ENCODE measurements around the gene TMTC1.

TMTC1 gene

GRCh38 chr12:29771165-29771564 is 12.6 kb downstream of the TMTC1 start:
- TF ChIP-seq EZH2phosphoT487 (IDR thresholded peaks at IDR 0.05; ENCODE audit: low read depth) = no peak
- TF ChIP-seq, protein P1, sequence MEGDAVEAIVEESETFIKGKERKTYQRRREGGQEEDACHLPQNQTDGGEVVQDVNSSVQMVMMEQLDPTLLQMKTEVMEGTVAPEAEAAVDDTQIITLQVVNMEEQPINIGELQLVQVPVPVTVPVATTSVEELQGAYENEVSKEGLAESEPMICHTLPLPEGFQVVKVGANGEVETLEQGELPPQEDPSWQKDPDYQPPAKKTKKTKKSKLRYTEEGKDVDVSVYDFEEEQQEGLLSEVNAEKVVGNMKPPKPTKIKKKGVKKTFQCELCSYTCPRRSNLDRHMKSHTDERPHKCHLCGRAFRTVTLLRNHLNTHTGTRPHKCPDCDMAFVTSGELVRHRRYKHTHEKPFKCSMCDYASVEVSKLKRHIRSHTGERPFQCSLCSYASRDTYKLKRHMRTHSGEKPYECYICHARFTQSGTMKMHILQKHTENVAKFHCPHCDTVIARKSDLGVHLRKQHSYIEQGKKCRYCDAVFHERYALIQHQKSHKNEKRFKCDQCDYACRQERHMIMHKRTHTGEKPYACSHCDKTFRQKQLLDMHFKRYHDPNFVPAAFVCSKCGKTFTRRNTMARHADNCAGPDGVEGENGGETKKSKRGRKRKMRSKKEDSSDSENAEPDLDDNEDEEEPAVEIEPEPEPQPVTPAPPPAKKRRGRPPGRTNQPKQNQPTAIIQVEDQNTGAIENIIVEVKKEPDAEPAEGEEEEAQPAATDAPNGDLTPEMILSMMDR (IDR thresholded peaks at IDR 0.05; ENCODE audit: low read depth, low read length) = no peak
- peaks cover 12% of the 10 kb centered on the region for H3K4me1 ChIP-seq (ENCODE audit: low read length)
- no peaks in the 10 kb centered on the region for H3K36me3 ChIP-seq (replicated peaks; ENCODE audit: low read depth, low read length)
- no peaks in the 10 kb centered on the region for H3K79me2 ChIP-seq (ENCODE audit: low read length)
- H3K27ac ChIP-seq (ENCODE audit: low read length) = no peak overlapping the region
- no peak overlapping the region for H2AFZ ChIP-seq (ENCODE audit: low read depth, low read length)
- H3K27me3 ChIP-seq (ENCODE audit: low read depth, low read length) = no peaks in the 10 kb centered on the region
- H4K20me1 ChIP-seq (ENCODE audit: insufficient read depth, low read length) = no peaks in the 10 kb centered on the region
- peaks cover 13% of the 10 kb centered on the region; the same call in 1 of the 2 replicates for H3K9me3 ChIP-seq (ENCODE audit: insufficient read depth, low read length)
- H3K9ac ChIP-seq (ENCODE audit: low read length) = no peak overlapping the region
- no peak overlapping the region for H3K4me2 ChIP-seq (ENCODE audit: low read length)
- H3K4me3 ChIP-seq (ENCODE audit: low read length) = no peak overlapping the region

GRCh38 chr12:29769162-29769858 is 14.4 kb downstream of the TMTC1 start:
- H3K79me2 ChIP-seq (ENCODE audit: low read length) = no peaks in the 10 kb centered on the region
- no peak overlapping the region for H2AFZ ChIP-seq (ENCODE audit: low read depth, low read length)

DNA sequence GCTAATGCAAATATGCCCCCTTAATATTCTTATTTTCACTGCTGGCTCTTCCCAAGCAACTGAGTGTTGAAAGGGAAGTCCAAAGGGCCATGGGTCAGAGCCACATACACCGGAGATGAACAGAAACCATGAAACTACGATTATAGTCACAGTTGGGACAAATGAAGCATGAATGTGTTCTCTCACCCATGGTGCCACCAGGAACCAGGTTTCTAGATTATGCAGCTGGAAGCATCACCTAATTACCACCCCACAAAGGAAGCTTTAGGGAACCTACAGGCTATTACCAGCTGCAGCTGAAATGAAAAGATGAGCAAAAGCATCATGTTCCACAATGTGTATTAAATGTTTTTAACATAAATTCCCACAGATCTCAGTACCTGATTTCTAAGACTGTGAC is 15.4 kb downstream of the TMTC1 start:
- H3K9me3 ChIP-seq (ENCODE audit: insufficient read depth, low read length) = no peaks in the 10 kb centered on the region
- H3K27me3 ChIP-seq (ENCODE audit: low read depth, low read length) = no peaks in the 10 kb centered on the region
- peaks cover 12% of the 10 kb centered on the region for H3K4me1 ChIP-seq (ENCODE audit: low read length)
- no peak overlapping the region for H2AFZ ChIP-seq (ENCODE audit: low read depth, low read length)
- H3K9ac ChIP-seq (ENCODE audit: low read length) = no peak overlapping the region
- H3K4me2 ChIP-seq (ENCODE audit: low read length) = peak overlapping the region; percentile 20
- no peak overlapping the region for H3K4me3 ChIP-seq (ENCODE audit: low read length)
- H4K20me1 ChIP-seq (ENCODE audit: insufficient read depth, low read length) = no peaks in the 10 kb centered on the region
- H3K27ac ChIP-seq (ENCODE audit: low read length) = no peak overlapping the region
- H3K36me3 ChIP-seq (replicated peaks; ENCODE audit: low read depth, low read length) = no peaks in the 10 kb centered on the region
- no peaks in the 10 kb centered on the region for H3K79me2 ChIP-seq (ENCODE audit: low read length)
- no peak for TF ChIP-seq EZH2phosphoT487 (IDR thresholded peaks at IDR 0.05; ENCODE audit: low read depth)
- TF ChIP-seq, protein P1 (IDR thresholded peaks at IDR 0.05; ENCODE audit: low read depth, low read length) = no peak

More at GRCh38 chr12:29769162-29769858, 14.4 kb downstream of the TMTC1 start:
- Histone ChIP-seq H3K36me3 (replicated peaks; ENCODE audit: low read depth, low read length) (no peaks in the 10 kb centered on the region), H3K4me3 (ENCODE audit: low read length) (no peak overlapping the region), H3K9me3 (ENCODE audit: insufficient read depth, low read length) (no peaks in the 10 kb centered on the region; the same call in 1 of the 2 replicates), H3K4me1 (ENCODE audit: low read length) (peaks cover 12% of the 10 kb centered on the region), H3K27ac (ENCODE audit: low read length) (no peak overlapping the region), H3K4me2 (ENCODE audit: low read length) (no peak overlapping the region), H3K27me3 (ENCODE audit: low read depth, low read length) (no peaks in the 10 kb centered on the region), H4K20me1 (ENCODE audit: insufficient read depth, low read length) (no peaks in the 10 kb centered on the region), H3K9ac (ENCODE audit: low read length) (no peak overlapping the region)
- TF ChIP-seq, protein P1 (IDR thresholded peaks at IDR 0.05; ENCODE audit: low read depth, low read length) = no peak
- TF ChIP-seq EZH2phosphoT487 (IDR thresholded peaks at IDR 0.05; ENCODE audit: low read depth) = no peak

DNA sequence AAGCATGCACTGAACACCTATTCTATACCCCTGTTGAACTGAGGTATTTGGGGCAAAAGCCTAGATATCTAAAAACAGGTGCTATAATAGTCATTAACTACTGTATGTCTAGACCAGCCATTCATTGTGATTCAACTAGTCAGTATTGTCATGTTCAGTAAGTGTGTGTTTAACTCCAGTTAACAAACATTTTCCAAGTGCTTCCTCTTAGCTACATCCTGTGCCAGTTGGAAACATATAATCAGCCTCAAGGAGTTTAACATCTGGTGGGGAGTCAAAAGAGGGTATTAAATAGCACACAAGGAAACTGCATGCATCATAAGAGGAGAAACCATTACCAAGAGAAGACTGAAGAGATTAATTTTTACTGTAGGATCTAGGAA is 20.4 kb downstream of the TMTC1 start:
- TF ChIP-seq, protein P1 (IDR thresholded peaks at IDR 0.05; ENCODE audit: low read depth, low read length) = no peak
- Histone ChIP-seq H3K9ac (ENCODE audit: low read length) (no peak overlapping the region), H3K27me3 (ENCODE audit: low read depth, low read length) (no peaks in the 10 kb centered on the region), H3K27ac (ENCODE audit: low read length) (no peak overlapping the region), H3K79me2 (ENCODE audit: low read length) (no peaks in the 10 kb centered on the region), H3K4me1 (ENCODE audit: low read length) (peaks cover 4% of the 10 kb centered on the region), H3K9me3 (ENCODE audit: insufficient read depth, low read length) (no peaks in the 10 kb centered on the region), H4K20me1 (ENCODE audit: insufficient read depth, low read length) (no peaks in the 10 kb centered on the region), H2AFZ (ENCODE audit: low read depth, low read length) (no peak overlapping the region), H3K4me2 (ENCODE audit: low read length) (no peak overlapping the region), H3K36me3 (replicated peaks; ENCODE audit: low read depth, low read length) (no peaks in the 10 kb centered on the region), H3K4me3 (ENCODE audit: low read length) (no peak overlapping the region)

Measured in OCI-LY3 (cell line).